NK-92 (cell line): ENCODE results near the gene IFT122.

Experiments used
- DNase-seq: peaks from one replicate; lab custom pipeline; 2025; ENCODE audit not compliant: unreplicated experiment; lab: John Stamatoyannopoulos, UW

Gene IFT122

DNA sequence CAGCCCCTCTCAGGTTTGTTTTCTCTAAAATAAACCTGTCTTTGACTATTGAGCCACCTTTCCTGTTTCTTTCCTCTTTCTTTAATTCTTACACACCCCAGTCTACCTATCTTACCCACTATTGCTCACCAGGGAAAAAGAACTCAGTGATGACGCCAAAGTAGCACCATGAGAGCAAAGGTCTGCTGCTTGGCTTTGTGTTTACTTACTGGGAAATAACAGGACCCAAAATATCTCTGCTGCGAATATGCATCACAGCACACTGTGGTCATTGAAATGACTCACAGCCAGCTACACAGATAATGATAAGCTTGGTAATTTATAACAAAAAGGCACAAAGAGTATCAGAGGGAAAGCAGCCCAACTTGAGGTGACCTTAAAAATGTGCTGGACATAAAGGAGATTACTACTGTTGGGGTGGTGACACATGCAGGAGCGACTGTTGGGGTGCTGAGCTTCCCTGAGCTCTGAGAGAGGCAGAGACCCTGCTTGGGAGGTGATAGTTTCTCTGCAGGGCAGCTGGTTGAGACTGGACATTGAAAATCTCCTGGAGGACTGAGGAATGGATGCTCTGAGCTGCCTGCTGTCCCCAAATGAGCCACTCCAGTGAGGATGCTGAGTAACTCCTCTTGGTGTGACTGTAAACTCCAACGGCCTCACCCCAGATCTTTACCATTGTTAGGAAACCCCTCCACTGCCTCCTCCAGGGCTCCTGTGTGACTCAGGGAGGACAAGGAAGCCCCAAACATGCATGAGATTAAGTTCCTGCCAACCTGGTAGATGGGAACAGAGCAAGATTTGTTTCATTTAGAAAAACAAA, 26.1 kb upstream of the IFT122 start:
- DNase-seq: no peak

DNA sequence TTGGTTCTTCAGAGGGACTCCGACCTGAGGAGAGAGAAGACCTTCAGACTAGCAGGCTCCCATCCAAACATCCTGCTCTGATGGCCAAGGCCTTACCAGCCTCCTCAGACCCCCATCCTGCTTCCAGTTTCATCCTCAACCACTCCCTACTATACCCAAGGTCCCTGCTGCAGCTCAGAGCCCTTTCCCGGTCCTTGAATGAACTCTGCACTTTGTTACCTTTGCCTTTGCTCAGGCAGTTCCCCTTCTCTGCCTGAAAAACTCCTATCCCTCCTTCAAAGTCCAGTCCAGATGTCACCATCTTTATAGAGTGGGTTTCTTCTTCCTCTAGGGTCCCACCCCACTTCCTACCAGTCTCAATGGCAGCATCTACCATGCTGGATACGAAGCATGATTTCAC, 24.6 kb upstream of the IFT122 start:
- DNase-seq: no peak

DNA sequence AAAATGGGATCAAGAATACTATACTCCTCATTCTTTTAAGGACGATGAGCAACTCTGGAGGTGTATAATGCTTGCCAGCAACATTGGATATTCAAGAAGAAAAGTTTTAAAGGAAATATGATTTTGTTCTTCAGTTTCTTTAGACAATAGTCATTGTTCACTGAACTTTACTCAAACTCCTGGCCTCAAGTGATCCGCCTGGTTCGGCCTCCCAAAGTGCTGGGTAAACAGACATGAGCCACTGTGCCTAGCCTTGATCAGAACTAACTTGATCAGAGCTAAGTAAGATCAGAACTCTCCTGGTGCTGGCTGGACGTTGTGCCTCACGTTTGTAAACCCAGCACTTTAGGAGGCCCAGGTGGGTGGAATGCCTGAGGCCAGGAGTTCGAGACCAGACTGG, 24.2 kb upstream of the IFT122 start:
- DNase-seq: no peak

DNA sequence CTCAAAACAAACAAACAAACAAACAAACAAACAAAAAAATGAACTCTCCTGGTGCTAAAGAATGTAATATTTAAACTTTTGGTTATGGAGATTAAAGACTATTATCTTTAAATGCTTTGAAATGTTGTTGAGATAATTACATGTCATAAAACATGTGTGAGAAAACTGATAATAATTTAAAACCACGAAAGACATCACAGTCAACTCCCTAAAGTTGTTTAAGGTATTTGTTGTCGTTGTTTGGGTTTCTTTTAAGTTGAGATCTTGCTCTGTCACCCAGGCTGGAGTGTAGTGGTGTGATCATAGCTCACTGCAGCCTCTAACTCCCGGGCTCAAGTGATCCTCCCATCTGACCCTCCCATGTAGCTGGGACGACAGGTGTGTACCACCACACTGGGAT, 23.6 kb upstream of the IFT122 start:
- no peak for DNase-seq

DNA sequence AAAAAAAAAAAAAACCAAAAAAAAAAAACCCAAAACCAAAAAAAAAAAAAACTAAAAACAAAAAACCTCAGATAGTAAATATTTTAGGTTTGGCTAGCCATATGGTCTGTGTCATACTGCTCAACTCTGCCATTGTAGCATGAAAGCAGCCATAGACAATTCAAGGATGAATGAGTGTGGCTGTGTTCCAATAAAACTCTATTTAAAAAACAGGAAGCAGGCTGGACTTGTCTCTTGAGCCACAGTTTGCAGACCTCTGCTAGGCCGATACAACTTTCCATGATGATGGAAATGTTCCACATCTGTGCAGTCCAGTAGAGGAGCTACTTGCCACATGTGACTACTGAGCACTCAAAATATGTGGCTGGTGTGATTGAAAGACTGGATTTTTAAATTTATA, 22.7 kb upstream of the IFT122 start:
- no peak for DNase-seq

DNA sequence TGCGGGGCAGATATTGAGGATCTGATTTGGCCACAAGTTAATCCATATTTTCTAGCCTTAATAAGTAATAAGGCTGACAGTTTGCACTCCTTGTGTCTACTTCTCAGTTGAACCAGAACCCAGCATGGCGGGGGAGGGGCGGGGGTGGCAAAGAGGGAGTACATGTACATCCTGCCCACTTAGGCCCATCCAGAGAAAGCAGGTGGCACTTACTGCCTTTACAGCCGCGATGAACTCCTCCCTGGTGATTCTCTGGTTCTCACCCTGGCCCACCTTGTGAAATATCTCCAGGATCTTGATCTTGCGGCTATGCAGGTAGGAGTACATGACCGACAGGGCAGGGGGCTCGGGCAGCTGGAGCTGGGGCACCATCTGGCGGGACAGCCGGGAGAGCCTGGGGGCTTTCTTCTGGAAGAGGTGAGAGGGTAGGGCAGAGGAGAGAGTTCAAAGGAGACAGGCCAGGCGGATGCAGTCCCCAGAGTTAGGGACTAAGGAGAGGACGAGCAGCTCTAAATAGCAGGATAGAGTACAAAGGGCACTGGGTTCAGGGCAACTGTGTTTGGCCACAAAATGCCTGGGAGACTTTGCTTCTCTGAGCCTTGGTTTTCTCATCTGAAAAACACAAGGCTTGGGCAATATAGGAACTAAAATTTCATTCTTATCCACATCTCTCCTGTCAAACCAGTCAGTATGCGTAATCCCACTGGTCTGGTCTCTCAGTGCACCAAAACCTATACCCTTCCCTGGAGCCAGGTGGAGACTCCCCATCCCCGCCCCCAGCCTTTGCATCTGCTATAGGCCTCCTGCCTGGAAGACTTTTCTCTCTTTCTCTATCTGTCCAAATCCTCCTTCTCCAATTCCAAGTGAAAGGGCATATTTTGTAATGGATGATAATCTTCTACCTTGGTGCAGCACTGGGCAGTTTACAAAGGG, 21.7 kb upstream of the IFT122 start:
- DNase-seq: no peak

DNA sequence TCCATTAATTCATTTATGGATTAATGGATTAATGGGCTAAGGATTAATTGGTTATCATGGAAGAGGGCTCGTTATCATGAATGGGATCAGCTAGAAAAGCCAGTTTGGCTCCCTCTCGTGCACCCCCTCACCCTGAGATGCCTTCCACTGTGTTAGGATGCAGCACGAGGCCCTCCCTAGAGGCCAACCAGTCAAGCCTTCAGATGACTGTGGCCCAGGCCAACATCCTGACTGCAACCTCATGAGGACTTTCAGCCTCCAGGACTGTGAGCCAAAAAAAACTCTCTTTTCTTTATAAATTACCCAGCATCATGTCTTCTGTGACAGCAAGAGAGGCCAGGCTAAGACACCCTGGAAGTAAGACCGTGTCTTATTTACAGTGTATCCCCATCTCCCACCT, 20.5 kb upstream of the IFT122 start:
- no peak for DNase-seq

DNA sequence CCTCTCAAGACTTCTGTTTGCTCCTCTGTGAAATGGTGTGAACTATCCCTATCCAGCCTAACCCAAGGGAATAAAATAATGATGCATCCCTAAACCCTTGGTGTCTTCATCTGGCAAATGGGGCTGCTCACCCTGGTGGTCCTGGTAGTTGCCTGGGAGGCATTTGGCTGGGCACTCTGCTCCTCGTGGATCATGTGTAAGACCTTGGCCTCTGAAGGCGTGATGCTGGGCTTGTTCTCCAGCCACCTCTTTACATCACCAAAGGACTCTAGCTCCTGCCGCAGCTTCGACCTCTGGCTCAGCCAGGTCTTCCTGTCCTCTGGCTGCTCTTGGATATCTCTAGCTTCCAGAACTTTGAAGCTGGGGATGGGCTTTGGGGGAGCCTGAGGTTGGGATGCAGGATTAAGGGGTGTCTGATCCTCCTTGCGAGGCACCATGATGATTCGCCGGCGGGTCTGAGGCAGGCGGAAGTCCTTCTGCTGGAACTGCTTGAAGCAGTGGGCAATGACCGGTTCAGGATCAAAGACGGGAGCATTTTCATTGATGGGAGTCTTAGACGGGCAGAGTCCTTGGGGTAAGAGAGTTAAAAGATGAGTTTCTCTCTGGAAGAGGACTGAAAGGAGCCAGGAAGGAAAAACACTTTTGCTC, 18.7 kb upstream of the IFT122 start:
- no peak for DNase-seq

DNA sequence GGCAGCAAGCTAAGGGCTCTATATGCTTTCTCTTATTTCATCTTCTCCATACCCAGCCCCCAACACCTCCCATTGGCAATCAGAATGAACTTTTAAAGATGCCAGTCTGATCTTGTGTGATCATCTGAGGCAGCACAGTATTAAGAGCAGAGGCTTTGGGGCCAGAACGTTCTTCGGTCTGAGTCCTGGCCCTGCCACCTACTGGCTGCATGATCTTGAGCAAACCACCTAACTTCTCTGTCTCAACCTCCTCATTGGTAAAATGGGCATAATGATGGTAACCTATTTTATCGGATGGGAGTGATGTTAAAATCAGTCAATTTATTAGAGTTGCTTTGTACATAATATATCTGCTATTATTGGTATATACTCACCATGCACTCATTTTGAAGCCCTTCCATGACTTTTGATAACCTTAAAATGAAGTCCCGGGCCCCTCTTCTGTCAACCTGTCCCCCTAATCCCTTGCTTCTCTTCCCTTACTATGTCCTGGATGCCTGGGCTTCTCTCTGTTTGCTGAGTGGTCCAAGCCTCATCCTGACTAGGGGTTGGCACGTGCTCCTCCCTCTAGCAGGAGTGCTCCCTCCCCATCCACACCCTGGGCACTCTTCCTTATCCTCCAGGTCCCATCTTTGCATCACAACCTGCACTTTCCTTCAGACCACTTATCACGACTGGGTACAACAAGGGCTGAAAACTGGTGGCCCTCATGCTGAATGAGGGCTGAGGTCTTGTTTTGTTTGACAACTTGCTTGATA, 17.9 kb upstream of the IFT122 start:
- no peak for DNase-seq

DNA sequence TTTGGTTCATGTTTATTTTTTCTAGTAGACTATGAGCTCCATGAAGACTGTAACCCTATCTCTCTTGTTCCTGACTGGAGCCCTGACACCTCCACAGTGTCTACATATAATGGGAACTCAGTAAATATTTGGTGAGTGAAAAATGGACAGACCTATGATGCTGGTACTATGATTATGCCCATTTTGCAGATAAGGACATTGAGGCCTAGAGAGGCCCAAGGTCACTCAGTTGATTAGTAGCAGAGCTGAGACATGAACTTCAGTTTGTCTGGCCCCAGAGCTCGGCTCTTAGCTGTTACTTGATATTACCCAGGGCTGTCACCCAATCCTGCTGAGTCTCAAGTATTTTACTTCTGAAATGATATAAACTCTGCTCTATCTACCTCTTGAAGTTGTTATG, 17.1 kb upstream of the IFT122 start:
- no peak for DNase-seq

DNA sequence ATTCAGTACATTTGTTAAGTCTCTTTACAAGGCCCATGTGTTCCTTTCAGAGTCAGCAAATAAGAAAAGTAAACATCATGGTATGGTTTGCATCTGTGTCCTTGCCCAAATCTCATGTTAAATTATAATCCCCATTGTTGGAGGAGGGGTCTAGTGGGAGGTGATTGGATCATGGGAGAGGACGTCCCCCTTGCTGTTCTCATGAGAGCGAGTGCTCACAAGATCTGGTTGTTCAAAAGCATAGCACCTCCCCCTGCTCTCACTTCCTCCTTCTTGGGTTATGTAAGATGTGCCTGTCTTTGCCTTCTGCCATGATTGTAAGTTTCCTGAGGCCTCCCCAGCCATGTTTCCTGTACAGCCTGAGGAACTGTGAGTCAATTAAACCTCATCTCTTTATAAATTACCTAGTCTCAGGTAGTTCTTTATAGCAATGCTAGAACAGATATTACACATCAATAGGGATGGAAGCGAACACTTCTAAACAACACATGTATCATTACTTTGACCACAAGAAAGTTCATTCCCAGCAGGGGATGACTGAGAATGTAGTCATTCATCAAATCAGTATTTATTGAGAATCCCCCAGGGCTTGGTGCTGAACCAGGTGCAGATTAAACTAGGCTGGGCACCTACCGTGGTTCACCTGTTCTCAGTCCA, 15.7 kb upstream of the IFT122 start:
- DNase-seq: no peak

DNA sequence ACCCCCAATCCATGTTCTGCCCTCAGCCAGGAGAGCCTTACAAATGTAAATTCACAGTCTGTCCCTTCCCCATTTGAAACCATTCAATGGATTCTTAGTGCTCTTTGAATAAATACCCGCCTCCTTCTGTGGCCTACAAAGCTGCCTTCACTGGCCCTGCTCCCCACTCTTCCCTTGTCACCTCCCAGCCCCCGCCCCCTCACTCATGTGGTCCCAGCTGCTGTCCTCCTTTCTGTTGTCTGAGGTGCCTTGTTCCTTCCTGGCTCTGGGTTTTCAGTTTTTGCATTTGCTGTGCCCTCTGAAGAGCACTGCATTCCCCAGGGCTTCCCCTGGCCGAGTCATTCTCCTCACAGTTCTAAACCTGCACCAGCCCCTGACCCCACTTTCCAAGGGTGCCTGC, 14.8 kb upstream of the IFT122 start:
- DNase-seq: no peak

DNA sequence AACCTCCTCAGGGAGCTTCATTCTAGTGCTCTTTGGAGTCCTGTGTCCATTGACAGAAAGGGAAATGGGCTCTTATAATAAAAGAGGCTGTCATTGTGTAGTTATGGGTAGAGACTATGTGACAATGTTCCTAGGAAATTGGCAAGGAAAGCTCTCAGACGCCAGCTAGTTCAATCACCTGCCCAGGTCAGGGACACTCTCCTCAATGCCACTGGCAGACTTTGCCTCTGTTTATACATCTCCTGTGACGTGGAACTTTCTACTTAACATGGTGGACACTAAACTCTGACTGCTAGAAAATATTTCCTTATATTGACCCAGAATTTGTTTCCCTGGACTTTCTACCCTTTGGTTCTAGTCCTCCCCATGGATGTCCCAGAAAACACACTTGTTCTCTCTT, 14.4 kb upstream of the IFT122 start:
- DNase-seq: no peak

DNA sequence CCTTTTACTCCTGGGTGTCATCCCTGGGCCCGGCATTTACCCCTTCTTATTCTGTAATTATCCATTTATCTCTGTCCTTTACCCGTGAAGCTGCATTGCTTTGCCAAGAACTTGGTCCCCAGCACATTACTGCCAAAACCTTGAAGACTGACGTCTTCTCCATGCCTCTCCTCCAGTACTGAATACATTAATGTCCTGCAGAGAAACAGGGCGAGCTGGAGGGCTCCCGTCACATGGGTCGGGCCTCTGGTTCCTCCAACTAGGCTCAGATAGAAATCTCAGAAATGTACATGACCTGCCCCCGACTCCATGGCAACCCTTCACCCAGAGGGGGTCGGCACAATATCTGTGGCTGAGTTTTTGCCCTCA, 12.0 kb upstream of the IFT122 start:
- DNase-seq: no peak

DNA sequence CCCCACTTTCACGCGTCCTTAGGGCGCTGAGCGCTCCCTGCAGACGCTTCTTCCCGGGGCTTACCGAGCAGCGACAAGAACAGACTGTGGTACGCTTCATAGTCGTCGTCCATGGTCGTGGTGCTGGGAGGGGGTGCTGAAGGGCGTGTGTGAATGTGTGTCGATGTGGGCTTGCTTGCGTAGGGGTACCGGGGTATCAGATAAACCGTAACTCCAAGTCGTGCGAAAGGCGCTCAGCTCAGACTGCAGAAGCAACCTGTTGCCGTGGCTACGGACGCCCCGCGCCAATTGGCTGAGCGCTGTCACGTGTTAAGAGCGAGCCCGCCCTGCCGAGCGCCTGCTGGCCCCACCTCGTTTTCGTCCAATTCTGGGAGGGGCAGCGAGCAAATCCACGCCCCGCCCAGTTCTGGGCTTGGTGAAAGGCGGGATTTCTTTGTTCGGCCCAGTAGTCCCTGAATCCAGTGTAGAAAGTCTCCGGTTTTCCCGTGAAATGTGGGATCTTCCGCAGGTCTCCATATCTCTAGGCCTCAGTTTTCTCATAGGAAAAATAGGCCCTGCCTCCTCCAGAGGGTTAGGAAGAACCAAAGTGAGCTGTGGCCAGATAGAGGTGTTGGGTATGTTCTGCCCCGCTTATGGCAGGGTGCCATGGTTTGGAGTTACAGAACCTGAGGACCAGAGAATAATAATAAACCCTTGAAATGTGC, 11.5 kb upstream of the IFT122 start, which contains the start of gene EFCAB12:
TSS of gene EFCAB12 (minus strand) at position 261 of the 704 bp plus-strand sequence. CDS start at position 113, 148 bp downstream.
- DNase-seq: peak; percentile 41

DNA sequence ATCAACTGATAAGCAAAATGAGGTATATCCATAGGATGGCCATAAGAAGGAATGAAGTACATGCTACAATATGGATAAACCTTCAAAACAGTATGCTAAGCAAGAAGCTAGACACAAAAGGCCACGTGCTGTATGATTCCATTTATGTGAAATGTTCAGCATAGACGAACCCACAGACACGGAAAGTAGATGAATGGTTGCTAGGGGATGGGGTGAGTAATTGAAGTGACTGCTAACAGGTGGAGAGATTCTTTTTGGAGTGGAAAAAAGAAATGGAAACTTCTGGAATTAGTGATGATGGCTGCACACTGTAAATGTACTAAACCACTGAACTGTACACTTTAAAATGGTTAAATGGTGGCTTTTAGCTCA, 11.0 kb upstream of the IFT122 start:
- no peak for DNase-seq

DNA sequence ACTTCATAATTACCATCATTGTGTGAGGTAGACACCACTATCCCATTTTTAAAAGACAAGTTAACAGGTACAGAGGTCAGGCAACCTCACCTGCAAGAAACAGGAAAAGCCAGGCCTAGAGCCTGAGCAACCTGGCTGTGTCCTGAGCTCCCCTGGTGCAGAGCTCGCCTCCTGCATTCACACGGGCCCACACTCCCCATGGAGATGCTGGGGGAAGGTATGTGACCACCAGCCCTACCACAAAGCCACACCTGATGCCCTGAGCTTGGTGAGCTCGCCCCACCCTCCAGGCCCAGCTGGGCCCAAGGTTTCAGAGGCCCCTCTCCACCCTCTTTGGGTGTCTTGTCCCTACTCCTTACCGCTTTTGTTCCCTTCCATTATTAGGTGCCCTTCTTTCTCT, 10.4 kb upstream of the IFT122 start:
- DNase-seq: no peak

DNA sequence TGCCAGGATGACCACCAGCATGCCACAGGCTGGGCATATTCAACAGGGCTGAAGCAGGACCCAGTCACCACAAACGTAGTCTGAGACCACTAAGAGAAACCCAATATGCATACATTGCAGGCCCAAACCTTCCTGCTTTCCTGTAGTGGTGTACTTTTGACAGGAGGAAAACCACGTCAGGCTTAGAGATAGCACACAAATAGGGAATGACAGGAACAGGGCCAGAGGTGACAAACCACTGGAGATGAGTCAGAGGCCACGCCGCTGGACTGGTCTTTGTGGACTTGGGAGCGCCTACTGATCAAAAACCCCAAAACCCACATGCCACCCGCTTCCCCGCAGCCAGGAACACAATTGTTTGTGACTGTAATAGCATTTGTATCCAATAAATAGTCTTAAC, 8.0 kb upstream of the IFT122 start:
- no peak for DNase-seq

DNA sequence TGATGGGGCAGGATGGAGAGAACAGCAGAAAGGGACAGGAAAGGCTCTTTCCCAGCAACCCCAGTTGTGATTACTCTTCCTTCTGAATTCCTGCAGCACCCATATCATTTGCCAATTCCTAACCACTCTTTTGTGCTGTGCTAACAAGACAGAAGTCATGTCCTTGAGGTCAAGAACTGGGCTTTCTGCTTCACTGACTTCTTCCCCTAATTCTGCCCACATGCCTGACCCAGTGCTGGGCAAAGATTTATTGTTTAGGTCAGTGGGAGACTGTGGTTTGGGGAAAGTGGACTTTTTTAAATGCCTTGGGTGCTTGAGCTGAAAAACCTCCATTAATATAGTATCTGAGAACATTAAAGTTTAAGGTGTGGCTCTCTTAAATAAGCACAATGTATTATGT, 7.4 kb upstream of the IFT122 start:
- no peak for DNase-seq

DNA sequence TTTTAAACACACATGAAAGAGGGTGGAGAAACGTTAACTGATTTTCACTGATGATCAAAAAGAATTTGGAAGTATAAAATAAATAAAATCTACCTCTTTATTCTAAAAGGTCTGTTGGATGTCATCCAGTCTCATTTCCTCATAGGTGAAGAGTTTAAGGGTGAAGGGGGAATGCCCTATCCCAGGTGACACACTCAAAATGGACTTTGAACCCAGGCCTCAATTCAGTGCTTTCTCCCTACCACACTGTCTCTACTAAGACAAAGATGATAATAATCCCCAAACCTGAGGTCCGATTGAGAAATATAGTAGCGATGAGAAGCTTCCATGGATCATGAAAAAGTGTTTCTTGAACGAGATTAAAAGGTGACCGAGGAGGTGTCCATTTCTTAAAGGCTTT, 6.5 kb upstream of the IFT122 start:
- no peak for DNase-seq
